ENCODE results near the gene IQSEC1. TPM values are rescaled to one million over a fixed set of nuclear protein-coding genes. Genes with fewer than 3 reads are reported as not detected.

The IQSEC1 gene
- total RNA-seq, 6 experiments from 2014 or later = 21.1 to 25.1 (median 21.9) TPM

DNA sequence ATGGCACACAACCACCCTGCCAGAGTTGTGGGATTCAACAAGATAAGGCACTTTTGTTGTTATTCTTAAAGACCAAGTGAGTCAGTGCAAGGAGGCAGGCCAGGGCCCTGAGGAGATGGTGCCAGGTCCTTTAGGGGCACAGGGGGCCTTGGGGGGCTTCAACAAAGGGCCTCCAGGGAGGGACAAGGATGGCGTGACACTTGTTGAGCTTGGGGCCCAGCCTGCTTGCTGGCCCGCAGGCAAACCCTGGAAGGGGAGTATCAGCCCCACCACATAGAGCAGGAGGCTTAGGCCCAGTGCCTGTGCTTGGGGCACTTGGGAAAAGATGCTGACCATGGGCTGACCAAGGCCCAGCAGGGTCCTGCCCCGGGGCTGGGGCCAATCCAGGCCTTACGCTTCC is 5.5 kb downstream of the IQSEC1 start:
- Mint-ChIP-seq H3K36me3 (ENCODE audit: low read depth) (no peaks in the 10 kb centered on the region), H3K27ac (no peak overlapping the region), H3K4me3 (no peak overlapping the region), H3K27me3 (ENCODE audit: insufficient read depth) (peaks cover 16% of the 10 kb centered on the region), H3K9me3 (no peaks in the 10 kb centered on the region), H3K4me1 (ENCODE audit: low read depth) (peaks cover 5% of the 10 kb centered on the region)
- DNase-seq = no peak
- TF ChIP-seq, protein P1, sequence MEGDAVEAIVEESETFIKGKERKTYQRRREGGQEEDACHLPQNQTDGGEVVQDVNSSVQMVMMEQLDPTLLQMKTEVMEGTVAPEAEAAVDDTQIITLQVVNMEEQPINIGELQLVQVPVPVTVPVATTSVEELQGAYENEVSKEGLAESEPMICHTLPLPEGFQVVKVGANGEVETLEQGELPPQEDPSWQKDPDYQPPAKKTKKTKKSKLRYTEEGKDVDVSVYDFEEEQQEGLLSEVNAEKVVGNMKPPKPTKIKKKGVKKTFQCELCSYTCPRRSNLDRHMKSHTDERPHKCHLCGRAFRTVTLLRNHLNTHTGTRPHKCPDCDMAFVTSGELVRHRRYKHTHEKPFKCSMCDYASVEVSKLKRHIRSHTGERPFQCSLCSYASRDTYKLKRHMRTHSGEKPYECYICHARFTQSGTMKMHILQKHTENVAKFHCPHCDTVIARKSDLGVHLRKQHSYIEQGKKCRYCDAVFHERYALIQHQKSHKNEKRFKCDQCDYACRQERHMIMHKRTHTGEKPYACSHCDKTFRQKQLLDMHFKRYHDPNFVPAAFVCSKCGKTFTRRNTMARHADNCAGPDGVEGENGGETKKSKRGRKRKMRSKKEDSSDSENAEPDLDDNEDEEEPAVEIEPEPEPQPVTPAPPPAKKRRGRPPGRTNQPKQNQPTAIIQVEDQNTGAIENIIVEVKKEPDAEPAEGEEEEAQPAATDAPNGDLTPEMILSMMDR (IDR thresholded peaks at IDR 0.05) = no peak

DNA sequence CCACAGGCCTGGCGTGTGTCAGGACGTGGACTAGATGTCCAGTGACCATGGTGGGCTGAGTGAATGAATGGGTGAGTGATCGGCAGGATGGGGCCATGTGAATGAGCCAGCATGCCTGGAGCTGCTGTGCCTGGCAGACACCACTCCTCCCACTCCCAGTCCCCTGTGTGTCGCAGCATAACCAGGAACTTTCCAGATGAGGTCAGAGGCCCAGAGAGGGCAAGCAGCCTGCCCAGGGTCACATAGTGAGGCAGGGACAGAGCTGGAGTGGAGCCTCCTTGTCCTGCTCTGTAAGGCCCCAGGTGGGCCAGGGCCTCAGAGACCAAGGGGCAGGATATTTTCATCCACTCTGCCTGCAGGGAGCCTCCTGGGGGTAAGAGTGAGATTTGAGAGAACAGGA is 6.4 kb downstream of the IQSEC1 start:
- Mint-ChIP-seq H3K36me3 (ENCODE audit: low read depth) (no peaks in the 10 kb centered on the region), H3K4me3 (no peak overlapping the region), H3K9me3 (no peaks in the 10 kb centered on the region), H3K4me1 (ENCODE audit: low read depth) (peaks cover 5% of the 10 kb centered on the region), H3K27me3 (ENCODE audit: insufficient read depth) (peaks cover 24% of the 10 kb centered on the region), H3K27ac (no peak overlapping the region)
- TF ChIP-seq, protein P1 (IDR thresholded peaks at IDR 0.05) = no peak
- no peak for DNase-seq

DNA sequence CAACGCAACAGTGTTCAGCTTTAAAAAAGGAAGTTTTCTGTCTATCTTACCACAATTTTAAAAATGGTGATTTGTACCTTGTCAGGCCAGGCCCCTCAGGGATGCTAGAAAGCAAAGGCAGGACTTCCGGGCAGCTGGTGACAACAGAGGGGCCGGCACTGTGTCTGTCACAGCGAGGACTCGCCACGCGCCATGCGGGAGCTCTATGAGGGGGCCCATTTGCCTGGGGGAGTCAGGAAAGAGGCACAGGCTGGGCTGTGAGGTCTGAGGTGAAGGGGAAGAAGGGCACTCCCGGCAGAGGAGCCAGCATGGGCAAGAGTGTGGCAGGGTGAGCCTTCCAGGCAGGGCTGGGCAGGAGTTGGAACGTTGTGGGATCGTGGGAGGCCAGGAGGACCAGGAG is 7.0 kb downstream of the IQSEC1 start:
- no peak overlapping the region for H3K4me3 Mint-ChIP-seq
- TF ChIP-seq, protein P1 (IDR thresholded peaks at IDR 0.05) = no peak
- no peak overlapping the region for H3K27ac Mint-ChIP-seq
- peaks cover 5% of the 10 kb centered on the region for H3K4me1 Mint-ChIP-seq (ENCODE audit: low read depth)
- H3K9me3 Mint-ChIP-seq = no peaks in the 10 kb centered on the region
- H3K36me3 Mint-ChIP-seq (ENCODE audit: low read depth) = no peaks in the 10 kb centered on the region
- DNase-seq = no peak
- peaks cover 26% of the 10 kb centered on the region for H3K27me3 Mint-ChIP-seq (ENCODE audit: insufficient read depth)

DNA sequence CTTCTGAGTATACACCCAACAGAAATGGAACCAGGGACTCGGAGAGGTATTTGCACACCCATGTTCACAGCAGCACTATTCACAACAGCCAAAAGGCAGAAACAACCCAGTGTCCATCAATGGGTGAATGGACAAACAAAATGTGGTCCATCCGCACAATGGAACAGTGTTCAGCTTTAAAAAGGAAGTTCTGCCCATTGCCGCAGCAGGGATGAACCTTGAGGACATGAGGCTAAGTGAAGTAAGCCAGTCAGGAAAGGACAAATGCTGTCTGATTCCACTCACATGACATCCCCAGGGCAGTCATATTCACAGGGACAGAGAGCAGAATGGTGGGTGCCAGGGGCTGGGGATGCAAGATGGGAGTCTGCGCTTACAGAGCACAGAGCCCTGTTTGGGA is 7.5 kb downstream of the IQSEC1 start:
- peaks cover 5% of the 10 kb centered on the region for H3K4me1 Mint-ChIP-seq (ENCODE audit: low read depth)
- H3K27ac Mint-ChIP-seq = no peak overlapping the region
- no peak overlapping the region for H3K4me3 Mint-ChIP-seq
- no peaks in the 10 kb centered on the region for H3K36me3 Mint-ChIP-seq (ENCODE audit: low read depth)
- no peak for DNase-seq
- TF ChIP-seq, protein P1 (IDR thresholded peaks at IDR 0.05) = no peak
- no peaks in the 10 kb centered on the region for H3K9me3 Mint-ChIP-seq
- H3K27me3 Mint-ChIP-seq (ENCODE audit: insufficient read depth) = peaks cover 28% of the 10 kb centered on the region

DNA sequence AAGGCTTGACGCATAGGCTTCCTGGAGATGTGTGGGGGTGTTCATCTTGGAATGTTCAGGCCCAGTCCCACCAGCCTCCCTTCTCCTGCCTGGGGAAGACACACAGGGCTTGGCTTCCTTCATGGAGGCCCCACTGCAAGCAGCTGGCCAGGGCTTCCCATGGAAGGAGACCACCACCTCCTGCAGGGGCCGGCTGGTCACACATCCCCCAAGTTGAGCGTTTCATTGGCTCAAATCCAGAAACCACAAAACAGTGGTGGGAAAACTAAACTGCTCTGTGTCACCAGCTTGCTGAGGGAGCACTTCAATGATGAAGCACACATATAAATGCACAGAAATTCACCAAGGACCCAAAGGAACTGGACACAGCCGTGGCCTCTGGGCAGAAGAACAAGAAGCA is 8.3 kb downstream of the IQSEC1 start:
- H3K27me3 Mint-ChIP-seq (ENCODE audit: insufficient read depth) = peaks cover 34% of the 10 kb centered on the region
- no peaks in the 10 kb centered on the region for H3K9me3 Mint-ChIP-seq
- peaks cover 5% of the 10 kb centered on the region for H3K4me1 Mint-ChIP-seq (ENCODE audit: low read depth)
- no peaks in the 10 kb centered on the region for H3K36me3 Mint-ChIP-seq (ENCODE audit: low read depth)
- no peak for DNase-seq
- H3K4me3 Mint-ChIP-seq = no peak overlapping the region
- H3K27ac Mint-ChIP-seq = no peak overlapping the region
- TF ChIP-seq, protein P1 (IDR thresholded peaks at IDR 0.05) = no peak

Measured in HFFc6 (cell line).